ENCODE measurements around the gene PAX5. TPM values are rescaled to one million over a fixed set of nuclear protein-coding genes. Genes with fewer than 3 reads are reported as not detected.
A peak's percentile ranks its signal among the peaks of the same experiment; 100 is the strongest.
"Not testable (repeated sequence)": the region's sequence is repeated elsewhere in the genome, so short reads cannot be mapped to it uniquely, and the experiment has no call there.

PAX5 gene
- total RNA-seq, 1 donor from 2014 or later: 1.3 TPM

DNA sequence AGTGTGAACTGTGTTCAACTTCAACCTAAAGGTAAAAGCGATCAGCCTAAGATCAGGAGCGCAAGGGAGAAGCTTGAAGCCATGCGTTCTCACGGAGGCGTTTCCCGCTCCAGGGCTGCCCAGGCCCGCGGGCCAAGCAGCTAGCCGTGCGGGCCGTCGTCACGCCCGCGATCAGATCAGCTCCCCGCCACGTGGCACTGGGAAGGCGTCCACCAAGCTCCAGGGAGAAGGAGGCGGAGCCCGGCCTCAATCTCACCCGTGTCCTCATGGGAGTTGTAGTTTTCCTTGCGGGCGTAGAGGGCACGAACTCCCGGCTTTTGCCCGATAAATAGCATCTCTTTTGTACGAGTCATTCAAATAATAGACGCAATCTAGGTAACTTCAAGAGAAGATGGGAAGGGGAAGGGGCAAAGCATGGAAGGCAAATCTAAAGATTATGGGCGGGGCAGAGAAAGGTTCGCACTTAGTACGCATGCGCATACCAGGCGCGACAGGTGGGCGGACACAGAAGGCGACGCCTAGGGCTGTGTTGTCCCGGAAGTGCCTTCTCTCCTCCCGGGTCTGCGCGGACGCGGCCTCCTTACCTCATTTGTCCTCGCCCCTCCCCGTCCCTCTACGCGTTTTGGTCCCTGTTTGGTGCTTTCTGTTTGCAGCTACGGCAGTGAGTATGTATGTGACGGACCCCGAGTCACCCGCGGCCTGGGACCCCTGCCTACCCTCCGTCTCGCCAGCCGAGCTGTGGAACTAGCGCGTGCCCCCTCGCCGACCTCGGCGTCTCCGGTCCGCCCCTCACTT lies 45.5 kb upstream of the PAX5 start:
- Mint-ChIP-seq H3K36me3 (ENCODE audit: low read depth, unreplicated experiment) (no peaks in the 10 kb centered on the region), H3K4me1 (ENCODE audit: unreplicated experiment) (peaks cover 2% of the 10 kb centered on the region), H3K27ac (ENCODE audit: unreplicated experiment) (peak overlapping the region; percentile 52), H3K9me3 (ENCODE audit: unreplicated experiment) (no peaks in the 10 kb centered on the region), H3K4me3 (ENCODE audit: unreplicated experiment) (peak overlapping the region; percentile 94), H3K27me3 (ENCODE audit: unreplicated experiment) (no peaks in the 10 kb centered on the region)
- DNase-seq (ENCODE audit: low spot score): peak; percentile 79
- TF ChIP-seq, protein P1, sequence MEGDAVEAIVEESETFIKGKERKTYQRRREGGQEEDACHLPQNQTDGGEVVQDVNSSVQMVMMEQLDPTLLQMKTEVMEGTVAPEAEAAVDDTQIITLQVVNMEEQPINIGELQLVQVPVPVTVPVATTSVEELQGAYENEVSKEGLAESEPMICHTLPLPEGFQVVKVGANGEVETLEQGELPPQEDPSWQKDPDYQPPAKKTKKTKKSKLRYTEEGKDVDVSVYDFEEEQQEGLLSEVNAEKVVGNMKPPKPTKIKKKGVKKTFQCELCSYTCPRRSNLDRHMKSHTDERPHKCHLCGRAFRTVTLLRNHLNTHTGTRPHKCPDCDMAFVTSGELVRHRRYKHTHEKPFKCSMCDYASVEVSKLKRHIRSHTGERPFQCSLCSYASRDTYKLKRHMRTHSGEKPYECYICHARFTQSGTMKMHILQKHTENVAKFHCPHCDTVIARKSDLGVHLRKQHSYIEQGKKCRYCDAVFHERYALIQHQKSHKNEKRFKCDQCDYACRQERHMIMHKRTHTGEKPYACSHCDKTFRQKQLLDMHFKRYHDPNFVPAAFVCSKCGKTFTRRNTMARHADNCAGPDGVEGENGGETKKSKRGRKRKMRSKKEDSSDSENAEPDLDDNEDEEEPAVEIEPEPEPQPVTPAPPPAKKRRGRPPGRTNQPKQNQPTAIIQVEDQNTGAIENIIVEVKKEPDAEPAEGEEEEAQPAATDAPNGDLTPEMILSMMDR (IDR thresholded peaks at IDR 0.05; ENCODE audit: unreplicated experiment): no peak

DNA sequence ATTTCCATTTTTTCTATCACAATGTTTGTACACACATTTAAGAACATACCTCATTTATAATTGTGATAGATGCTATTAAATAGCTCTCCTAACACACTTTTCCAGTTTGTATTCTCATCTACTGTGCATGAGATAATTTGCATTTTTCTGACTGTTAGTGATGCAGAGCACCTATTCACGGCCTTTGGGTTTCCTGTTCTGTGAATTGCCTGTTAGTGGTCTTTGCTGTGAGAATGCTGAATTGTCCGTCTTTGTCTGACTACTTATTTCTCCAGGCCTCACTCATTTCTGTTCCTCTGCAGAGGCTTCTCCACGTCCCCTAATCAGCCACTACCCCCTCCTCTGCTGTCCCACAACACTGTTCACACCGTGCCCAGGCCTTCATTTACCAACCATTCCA lies 40.7 kb upstream of the PAX5 start:
- H3K27me3 Mint-ChIP-seq (ENCODE audit: unreplicated experiment); H3K9me3 Mint-ChIP-seq (ENCODE audit: unreplicated experiment); H3K4me3 Mint-ChIP-seq (ENCODE audit: unreplicated experiment); DNase-seq (ENCODE audit: low spot score); H3K36me3 Mint-ChIP-seq (ENCODE audit: low read depth, unreplicated experiment); H3K4me1 Mint-ChIP-seq (ENCODE audit: unreplicated experiment); H3K27ac Mint-ChIP-seq (ENCODE audit: unreplicated experiment): not testable (repeated sequence)

DNA sequence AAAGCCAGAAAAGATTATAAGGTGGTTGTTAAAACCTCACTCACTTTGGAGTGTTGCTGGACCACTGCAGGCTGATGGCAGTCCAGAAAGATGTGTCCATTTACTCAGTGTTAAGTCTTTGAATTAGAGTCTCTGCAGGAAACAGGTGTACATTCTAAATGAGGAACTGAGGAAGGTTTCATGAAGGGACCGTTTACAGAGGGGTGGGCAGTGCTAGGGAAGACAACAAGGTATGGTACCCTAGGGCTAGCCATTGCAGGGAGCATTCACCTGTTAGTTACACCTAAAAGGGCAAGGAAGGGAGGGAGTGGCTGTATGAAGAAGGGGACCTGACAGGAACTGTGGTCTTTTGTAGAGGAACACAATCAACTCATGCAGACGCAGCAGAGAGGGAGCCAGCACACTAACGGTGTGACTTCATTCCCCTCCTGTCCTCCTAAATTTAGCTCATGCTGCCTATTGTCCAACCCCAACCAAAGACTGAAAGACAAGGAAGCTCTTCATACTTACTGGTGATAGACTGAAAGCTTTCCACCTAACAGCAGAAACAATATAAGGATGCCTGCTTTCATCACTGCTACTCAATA lies 32.2 kb upstream of the PAX5 start:
- TF ChIP-seq, protein P1 (IDR thresholded peaks at IDR 0.05; ENCODE audit: unreplicated experiment): no peak
- H3K4me3 Mint-ChIP-seq (ENCODE audit: unreplicated experiment): no peak overlapping the region
- H3K9me3 Mint-ChIP-seq (ENCODE audit: unreplicated experiment): no peaks in the 10 kb centered on the region

DNA sequence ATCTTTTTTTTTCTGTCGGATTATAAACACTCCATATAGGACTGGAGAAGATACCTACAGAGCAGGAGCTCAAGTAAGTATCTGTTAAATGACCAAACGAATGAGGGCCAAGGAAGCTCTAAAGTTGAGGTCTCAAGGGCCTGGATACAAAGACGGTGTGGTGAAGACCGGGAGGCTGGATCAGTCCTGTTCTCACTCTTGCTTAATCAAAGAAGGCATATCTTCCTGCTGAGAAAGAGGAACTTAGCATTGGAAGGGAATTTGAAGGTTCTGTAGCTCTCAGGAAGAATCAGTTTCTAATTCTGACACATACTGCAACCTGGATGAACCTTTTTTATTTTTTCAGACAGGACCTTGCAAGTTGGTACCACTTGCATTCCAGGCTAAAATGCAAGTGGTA lies 28.3 kb upstream of the PAX5 start:
- TF ChIP-seq, protein P1 (IDR thresholded peaks at IDR 0.05; ENCODE audit: unreplicated experiment): no peak
- no peak overlapping the region for H3K4me3 Mint-ChIP-seq (ENCODE audit: unreplicated experiment)

More for the DNA sequence above, 32.2 kb upstream of the PAX5 start:
- Mint-ChIP-seq H3K27ac (ENCODE audit: unreplicated experiment) (no peak overlapping the region), H3K27me3 (ENCODE audit: unreplicated experiment) (peaks cover 1% of the 10 kb centered on the region), H3K36me3 (ENCODE audit: low read depth, unreplicated experiment) (no peaks in the 10 kb centered on the region), H3K4me1 (ENCODE audit: unreplicated experiment) (peaks cover 3% of the 10 kb centered on the region)
- DNase-seq (ENCODE audit: low spot score): no peak

DNA sequence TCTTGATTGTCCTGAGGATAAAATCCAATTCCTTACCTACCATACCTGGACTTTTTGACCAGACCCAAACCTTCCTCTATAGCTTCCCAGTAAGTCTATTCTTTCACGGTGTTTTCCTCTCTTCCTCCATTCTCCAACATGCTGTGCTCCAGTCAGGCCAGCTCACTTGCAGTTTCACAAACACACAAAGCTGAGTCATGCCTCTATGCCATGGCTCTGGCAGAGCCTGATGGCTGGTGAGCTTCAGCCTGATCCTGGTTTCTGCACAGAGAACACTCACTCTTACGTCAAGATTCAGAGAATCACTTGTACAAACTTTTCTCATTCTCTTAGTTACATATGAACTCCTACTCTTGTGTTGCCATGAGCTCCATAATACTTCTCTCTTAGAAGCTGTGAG lies 27.7 kb upstream of the PAX5 start:
- Mint-ChIP-seq H3K9me3 (ENCODE audit: unreplicated experiment) (no peaks in the 10 kb centered on the region), H3K27me3 (ENCODE audit: unreplicated experiment) (no peaks in the 10 kb centered on the region), H3K27ac (ENCODE audit: unreplicated experiment) (no peak overlapping the region), H3K36me3 (ENCODE audit: low read depth, unreplicated experiment) (no peaks in the 10 kb centered on the region), H3K4me3 (ENCODE audit: unreplicated experiment) (no peak overlapping the region), H3K4me1 (ENCODE audit: unreplicated experiment) (peaks cover 3% of the 10 kb centered on the region)
- DNase-seq (ENCODE audit: low spot score): no peak
- TF ChIP-seq, protein P1 (IDR thresholded peaks at IDR 0.05; ENCODE audit: unreplicated experiment): no peak

More for the DNA sequence above, 28.3 kb upstream of the PAX5 start:
- peaks cover 3% of the 10 kb centered on the region for H3K4me1 Mint-ChIP-seq (ENCODE audit: unreplicated experiment)
- H3K27ac Mint-ChIP-seq (ENCODE audit: unreplicated experiment): no peak overlapping the region
- no peaks in the 10 kb centered on the region for H3K9me3 Mint-ChIP-seq (ENCODE audit: unreplicated experiment)
- no peak for DNase-seq (ENCODE audit: low spot score)
- no peaks in the 10 kb centered on the region for H3K36me3 Mint-ChIP-seq (ENCODE audit: low read depth, unreplicated experiment)
- H3K27me3 Mint-ChIP-seq (ENCODE audit: unreplicated experiment): no peaks in the 10 kb centered on the region

All from endothelial cell (in vitro differentiated cells).